AML-193 (cell line): ENCODE measurements around the gene RIPK1.
"Not testable (repeated sequence)": the region's sequence is repeated elsewhere in the genome, so short reads cannot be mapped to it uniquely, and the experiment has no call there.

Source experiments
- DNase-seq, 2 experiments: peaks; one replicate each; lab custom pipeline; 2025; lab: John Stamatoyannopoulos, UW

Gene RIPK1

GRCh38 chr6:3045777-3046176, 22.5 kb upstream of the RIPK1 start:
- DNase-seq, result no peak

GRCh38 chr6:3046295-3046694, 22.0 kb upstream of the RIPK1 start:
- no peak for DNase-seq

GRCh38 chr6:3048009-3048408, 20.3 kb upstream of the RIPK1 start:
- not testable (repeated sequence) for DNase-seq

GRCh38 chr6:3052481-3053230, 15.6 kb upstream of the RIPK1 start:
- no peak for DNase-seq

- no peak for DNase-seq
These were observed 15.1 kb upstream of the RIPK1 start for GRCh38 chr6:3053231-3053508.

- DNase-seq, result not testable (repeated sequence)
These were observed 13.8 kb upstream of the RIPK1 start for GRCh38 chr6:3054229-3055157.

GRCh38 chr6:3055158-3055499, 13.2 kb upstream of the RIPK1 start:
- DNase-seq, result not testable (repeated sequence)

GRCh38 chr6:3057063-3057770, 11.1 kb upstream of the RIPK1 start:
- DNase-seq, result no peak

GRCh38 chr6:3058957-3059356, 9.3 kb upstream of the RIPK1 start:
- DNase-seq, result no peak

GRCh38 chr6:3060092-3060491, 8.2 kb upstream of the RIPK1 start:
- not testable (repeated sequence) for DNase-seq

- DNase-seq, result no peak
These were observed 6.8 kb upstream of the RIPK1 start for GRCh38 chr6:3061501-3061941.

- not testable (repeated sequence) for DNase-seq
These were observed 5.0 kb upstream of the RIPK1 start for GRCh38 chr6:3063340-3063732.

- peak; percentile 98 to 99 for DNase-seq
These were observed 4.3 kb upstream of the RIPK1 start for GRCh38 chr6:3063733-3064700.

- DNase-seq, result no peak
These were observed 3.3 kb downstream of the RIPK1 start for GRCh38 chr6:3071568-3071967.

- no peak for DNase-seq
These were observed 4.5 kb downstream of the RIPK1 start for GRCh38 chr6:3072798-3073197.

GRCh38 chr6:3073382-3073781, 5.1 kb downstream of the RIPK1 start:
- DNase-seq, result no peak

GRCh38 chr6:3075772-3076113, 7.4 kb downstream of the RIPK1 start:
- DNase-seq, result no peak

GRCh38 chr6:3076320-3076719, 8.0 kb downstream of the RIPK1 start:
- no peak for DNase-seq

- no peak for DNase-seq
These were observed 9.1 kb downstream of the RIPK1 start for GRCh38 chr6:3077430-3077829.

GRCh38 chr6:3078952-3079351, 10.7 kb downstream of the RIPK1 start:
- not testable (repeated sequence) for DNase-seq

- DNase-seq, result no peak
These were observed 11.4 kb downstream of the RIPK1 start for GRCh38 chr6:3079682-3080081.

GRCh38 chr6:3081960-3082359, 13.7 kb downstream of the RIPK1 start:
- no peak for DNase-seq
